ENCODE results near the gene KY. TPM values are rescaled to one million over a fixed set of nuclear protein-coding genes. Genes with fewer than 3 reads are reported as not detected.

Gene KY
- polyA plus RNA-seq, 3 donors, result 0.03 to 0.09 TPM; not detected in 1

GRCh38 chr3:134603956-134604355 is 46.9 kb downstream of the KY start:
- Histone ChIP-seq H3K27ac (ENCODE audit: low read depth in 1 of 2, low read length in 2 of 2) (no peak overlapping the region), H3K4me2 (replicated peaks; ENCODE audit: extremely low read depth, low read length, poor library complexity, severe bottlenecking) (no peak overlapping the region), H3K36me3 (replicated peaks in 1 of 2; ENCODE audit: control insufficient read depth in 1 of 2, insufficient read depth in 2 of 2, low read length in 2 of 2) (no peaks in the 10 kb centered on the region), H4K20me1 (ENCODE audit: insufficient read depth, low read length) (no peaks in the 10 kb centered on the region), H3K9ac (ENCODE audit: insufficient read depth, low read length, poor library complexity, severe bottlenecking) (no peak overlapping the region), H3K9me3 (replicated peaks in 1 of 2; ENCODE audit: control insufficient read depth in 1 of 2, insufficient read depth in 1 of 2, low read length in 2 of 2) (no peaks in the 10 kb centered on the region), H2AFZ (ENCODE audit: insufficient read depth, low read depth, low read length, poor library complexity, severe bottlenecking) (no peak overlapping the region), H3K27me3 (ENCODE audit: control insufficient read depth in 2 of 2, insufficient read depth in 2 of 2, low read length in 2 of 2) (no peaks in the 10 kb centered on the region), H3K79me2 (ENCODE audit: insufficient read depth, low read length) (no peaks in the 10 kb centered on the region), H3K4me3 (replicated peaks in 1 of 3; ENCODE audit: low read depth in 2 of 3, low read length in 3 of 3) (no peak overlapping the region), H3K4me1 (ENCODE audit: control insufficient read depth in 1 of 2, insufficient read depth in 2 of 2, low read length in 2 of 2) (peaks cover 44 to 56% of the 10 kb centered on the region in 2 donors)
- DNase-seq, result no peak
- intact Hi-C loops (cut with micrococcal nuclease), result loop anchor here (5.0 to 10.0 kb wide), 2 partner anchors 38 to 1291 kb away; no protein-coding TSS in a partner anchor
- 99% methylated on average over 11 of the region's 13 CpGs for WGBS (ENCODE audit: insufficient coverage)
- no peak for TF ChIP-seq CTCF (IDR thresholded peaks at IDR 0.05)
- Mint-ChIP-seq H3K9me3 (no peaks in the 10 kb centered on the region), H3K4me1 (peaks cover 63% of the 10 kb centered on the region), H3K27me3 (ENCODE audit: low read depth in 3 of 3) (peaks cover 0 to 3% (median 1%) of the 10 kb centered on the region in 3 donors), H3K36me3 (no peaks in the 10 kb centered on the region), H3K4me3 (no peak overlapping the region), H3K27ac (no peak overlapping the region)

- Histone ChIP-seq H3K4me2 (replicated peaks; ENCODE audit: extremely low read depth, low read length, poor library complexity, severe bottlenecking) (no peak overlapping the region), H3K9me3 (replicated peaks in 1 of 2; ENCODE audit: control insufficient read depth in 1 of 2, insufficient read depth in 1 of 2, low read length in 2 of 2) (no peaks in the 10 kb centered on the region), H3K27ac (ENCODE audit: low read depth in 1 of 2, low read length in 2 of 2) (no peak overlapping the region), H3K79me2 (ENCODE audit: insufficient read depth, low read length) (no peaks in the 10 kb centered on the region), H3K9ac (ENCODE audit: insufficient read depth, low read length, poor library complexity, severe bottlenecking) (no peak overlapping the region), H3K4me1 (ENCODE audit: control insufficient read depth in 1 of 2, insufficient read depth in 2 of 2, low read length in 2 of 2) (peaks cover 49 to 58% of the 10 kb centered on the region in 2 donors), H4K20me1 (ENCODE audit: insufficient read depth, low read length) (no peaks in the 10 kb centered on the region), H2AFZ (ENCODE audit: insufficient read depth, low read depth, low read length, poor library complexity, severe bottlenecking) (no peak overlapping the region), H3K27me3 (ENCODE audit: control insufficient read depth in 2 of 2, insufficient read depth in 2 of 2, low read length in 2 of 2) (no peaks in the 10 kb centered on the region), H3K4me3 (replicated peaks in 1 of 3; ENCODE audit: low read depth in 2 of 3, low read length in 3 of 3) (no peak overlapping the region), H3K36me3 (replicated peaks in 1 of 2; ENCODE audit: control insufficient read depth in 1 of 2, insufficient read depth in 2 of 2, low read length in 2 of 2) (no peaks in the 10 kb centered on the region)
- peaks cover 65% of the 10 kb centered on the region for H3K4me1 Mint-ChIP-seq
- intact Hi-C loops (cut with micrococcal nuclease), result loop anchor here (5.0 to 10.0 kb wide), 2 partner anchors 39 to 1291 kb away; no protein-coding TSS in a partner anchor
- peaks cover 0 to 2% (median 0%) of the 10 kb centered on the region in 7 donors for H3K9me3 Mint-ChIP-seq
- peaks cover 0 to 3% (median 1%) of the 10 kb centered on the region in 3 donors for H3K27me3 Mint-ChIP-seq (ENCODE audit: low read depth in 3 of 3)
- WGBS (ENCODE audit: insufficient coverage), result 8% methylated on average over 4 of the region's 4 CpGs
- H3K27ac Mint-ChIP-seq, result no peak overlapping the region
- TF ChIP-seq CTCF (IDR thresholded peaks at IDR 0.05), result no peak
- DNase-seq, result no peak
- H3K36me3 Mint-ChIP-seq, result no peaks in the 10 kb centered on the region
- H3K4me3 Mint-ChIP-seq, result no peak overlapping the region
These were observed 47.3 kb downstream of the KY start for GRCh38 chr3:134603480-134603879.

All from CD14-positive monocyte (primary cell).